Gastrocnemius medialis (tissue), 4 donors: ENCODE results near the gene BPGM. TPM values are rescaled to one million over a fixed set of nuclear protein-coding genes. Genes with fewer than 3 reads are reported as not detected.

Experiments used
- ATAC-seq, 2 donors: fragments of 150-250 bp; one replicate each; pipeline ENCODE4 v1.9.1; 2016
- DNase-seq, 2 donors: peaks; one replicate each; pipeline ENCODE4 v3.0.0-alpha.2; 2019
- H3K27ac ChIP-seq, 4 donors: fragments of 200-600 bp; sonication (generic); 1 replicate in 1 of 4; 2 replicates in 3 of 4; pipeline ENCODE4 v1.5.1; 2016 to 2018; ENCODE audit warnings: mild to moderate bottlenecking in 2 of 4, moderate library complexity in 1 of 4
- H3K27me3 ChIP-seq, 3 donors: fragments of 200-600 bp; sonication (generic) in 2 of 3; 1 replicate in 1 of 3; 2 replicates in 2 of 3; pipeline versions ENCODE4 v1.5.1 to v1.6.0; 2016 to 2019; ENCODE audit warnings: mild to moderate bottlenecking in 1 of 3, moderate library complexity in 1 of 3
- H3K36me3 ChIP-seq, 2 donors: fragments of 200-600 bp; sonication (generic) in 1 of 2; one replicate each; pipeline ENCODE4 v1.5.1; 2017 to 2018
- H3K4me1 ChIP-seq, 2 donors: fragments of 200-600 bp; sonication (generic) in 1 of 2; one replicate each; pipeline ENCODE4 v1.5.1; 2016 to 2017; ENCODE audit warnings: mild to moderate bottlenecking in 2 of 2
- H3K4me3 ChIP-seq, 4 donors: fragments of 200-600 bp; sonication (generic) in 3 of 4; 1 replicate in 1 of 4; 2 replicates in 3 of 4; pipeline ENCODE4 v1.5.1; 2016 to 2019; ENCODE audit warnings: mild to moderate bottlenecking in 2 of 4
- H3K9me3 ChIP-seq, 3 donors: fragments of 200-600 bp; sonication (generic) in 2 of 3; 1 replicate in 1 of 3; 2 replicates in 2 of 3; pipeline ENCODE4 v1.5.1; 2016 to 2019
- CTCF ChIP-seq, 5 experiments: fragments of 450-650 bp in 3 of 5; fragments of 200-600 bp in 2 of 5; sonication (generic) in 2 of 5; IDR thresholded peaks in 4 of 5; conservative IDR thresholded peaks in 1 of 5; 1 replicate in 4 of 5; 2 replicates in 1 of 5; pipeline ENCODE4 v1.5.1; 2016 to 2019; ENCODE audit warnings: antibody characterized with exemption in 5 of 5, mild to moderate bottlenecking in 3 of 5, moderate library complexity in 3 of 5
- POLR2A ChIP-seq, 2 donors: fragments of 450-650 bp; IDR thresholded peaks; one replicate each; pipeline ENCODE4 v1.6.1; 2017; ENCODE audit warnings: antibody characterized with exemption in 2 of 2, mild to moderate bottlenecking in 2 of 2, moderate library complexity in 2 of 2
- in situ Hi-C, 4 donors: fragments of 200-750 bp; cut with MboI; loops; one replicate each; pipeline versions ENCODE4 v1.15.0 to v1.8.0; 2017; ENCODE audit warnings: low sequenced_read_pairs in 4 of 4
- intact Hi-C: fragments of 100-400 bp; cut with DNase I; formaldehyde crosslinking; loops from one replicate; pipeline ENCODE4 v1.15.1; 2023; ENCODE audit warnings: low total_unique reads
- total RNA-seq, 4 donors: library from RNA; depleted of rRNA; stranded (reverse); fragments of >200 nt; gene quantifications; one replicate each; pipeline versions ENCODE4 v1.1.0 to v1.2.3, GENCODE V29; 2016

The BPGM gene
- total RNA-seq, 4 donors from 2014 or later = 11.3 to 24.5 (median 13.6) TPM

GRCh38 chr7:134722786-134723322 is 76.2 kb downstream of the BPGM start:
- in situ Hi-C loops = no loop called here

GRCh38 chr7:134723892-134724291 is 77.2 kb downstream of the BPGM start:
- no peak overlapping the region for H3K4me3 ChIP-seq
- TF ChIP-seq POLR2A (IDR thresholded peaks at IDR 0.05) = no peak
- no peak for TF ChIP-seq CTCF (IDR thresholded peaks at IDR 0.05 in 4 of 5, conservative IDR thresholded peaks at IDR 0.05 in 1 of 5)
- H3K4me1 ChIP-seq = no peaks in the 10 kb centered on the region
- no peaks in the 10 kb centered on the region for H3K27me3 ChIP-seq
- in situ Hi-C loops = no loop called here
- H3K36me3 ChIP-seq = no peaks in the 10 kb centered on the region
- DNase-seq (no peak), ATAC-seq (no peak)
- H3K9me3 ChIP-seq = no peaks in the 10 kb centered on the region
- H3K27ac ChIP-seq = no peak overlapping the region
- intact Hi-C loops = no loop called here

More at GRCh38 chr7:134722786-134723322, 76.2 kb downstream of the BPGM start:
- no peaks in the 10 kb centered on the region for H3K9me3 ChIP-seq
- intact Hi-C loops = no loop called here
- TF ChIP-seq POLR2A (IDR thresholded peaks at IDR 0.05) (no peak), CTCF (IDR thresholded peaks at IDR 0.05 in 4 of 5, conservative IDR thresholded peaks at IDR 0.05 in 1 of 5) (no peak)
- no peaks in the 10 kb centered on the region for H3K36me3 ChIP-seq
- H3K4me3 ChIP-seq = no peak overlapping the region
- DNase-seq (no peak), ATAC-seq (no peak)
- H3K27me3 ChIP-seq = no peaks in the 10 kb centered on the region
- no peak overlapping the region for H3K27ac ChIP-seq
- no peaks in the 10 kb centered on the region for H3K4me1 ChIP-seq

GRCh38 chr7:134724606-134725005 is 78.0 kb downstream of the BPGM start:
- H3K27ac ChIP-seq = no peak overlapping the region
- H3K9me3 ChIP-seq = no peaks in the 10 kb centered on the region
- intact Hi-C loops (no loop called here), in situ Hi-C loops (no loop called here)
- no peaks in the 10 kb centered on the region for H3K4me1 ChIP-seq
- ATAC-seq (no peak), DNase-seq (no peak)
- H3K4me3 ChIP-seq = no peak overlapping the region
- no peaks in the 10 kb centered on the region for H3K27me3 ChIP-seq
- TF ChIP-seq CTCF (IDR thresholded peaks at IDR 0.05 in 4 of 5, conservative IDR thresholded peaks at IDR 0.05 in 1 of 5) (no peak), POLR2A (IDR thresholded peaks at IDR 0.05) (no peak)
- no peaks in the 10 kb centered on the region for H3K36me3 ChIP-seq

- in situ Hi-C loops (no loop called here), intact Hi-C loops (no loop called here)
- no peak overlapping the region for H3K4me3 ChIP-seq
- TF ChIP-seq CTCF (IDR thresholded peaks at IDR 0.05 in 4 of 5, conservative IDR thresholded peaks at IDR 0.05 in 1 of 5) (no peak), POLR2A (IDR thresholded peaks at IDR 0.05) (no peak)
- H3K4me1 ChIP-seq = no peaks in the 10 kb centered on the region
- H3K27me3 ChIP-seq = no peaks in the 10 kb centered on the region
- no peak overlapping the region for H3K27ac ChIP-seq
- no peaks in the 10 kb centered on the region for H3K9me3 ChIP-seq
- ATAC-seq (no peak), DNase-seq (no peak)
- no peaks in the 10 kb centered on the region for H3K36me3 ChIP-seq
These were observed 79.9 kb downstream of the BPGM start for GRCh38 chr7:134726581-134726980.

- Histone ChIP-seq H3K4me1 (no peaks in the 10 kb centered on the region), H3K27me3 (no peaks in the 10 kb centered on the region), H3K27ac (no peak overlapping the region), H3K36me3 (no peaks in the 10 kb centered on the region), H3K4me3 (no peak overlapping the region), H3K9me3 (no peaks in the 10 kb centered on the region)
- DNase-seq = no peak
- TF ChIP-seq POLR2A (IDR thresholded peaks at IDR 0.05) = no peak
- TF ChIP-seq CTCF (IDR thresholded peaks at IDR 0.05 in 4 of 5, conservative IDR thresholded peaks at IDR 0.05 in 1 of 5) = no peak
- no peak for ATAC-seq
- intact Hi-C loops (no loop called here), in situ Hi-C loops (no loop called here)
These were observed 81.1 kb downstream of the BPGM start for GRCh38 chr7:134727711-134728110.
